ENCODE data around the gene STXBP3. TPM values are rescaled to one million over a fixed set of nuclear protein-coding genes. Genes with fewer than 3 reads are reported as not detected.
A peak's percentile ranks its signal among the peaks of the same experiment; 100 is the strongest.

STXBP3 gene
- total and polyA plus RNA-seq, 2 of the 4 experiments (the other 2 are of a cell fraction): 19.1 to 19.7 TPM

DNA sequence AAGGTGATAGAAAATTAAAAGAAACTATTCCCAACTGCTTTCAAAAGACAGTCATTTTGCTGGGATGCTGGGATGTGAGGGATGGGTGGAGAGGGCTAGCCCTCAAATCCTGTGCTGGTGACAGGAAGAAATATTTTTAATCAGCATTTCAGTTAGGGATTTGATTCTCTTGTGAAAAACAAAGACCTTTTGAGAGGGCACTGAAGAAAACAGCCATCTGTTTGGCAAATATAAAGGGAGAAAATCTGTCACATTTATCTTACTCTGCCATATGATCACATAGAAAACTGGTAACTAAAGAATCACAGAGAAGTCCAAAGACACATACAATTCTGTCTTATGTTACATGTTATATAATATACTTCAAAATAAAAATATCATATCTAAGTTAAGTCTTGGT lies 12.3 kb downstream of the STXBP3 start:
- H3K23ac ChIP-seq (ENCODE audit: low read depth, low read length): no peak overlapping the region
- ChIA-PET CTCF (no interaction called here), POLR2A (ENCODE audit: unreplicated experiment) (no interaction called here)
- no peak overlapping the region for H3K27ac ChIP-seq (ENCODE audit: insufficient read depth, low read length)
- no peak overlapping the region for H2BK120ac ChIP-seq (ENCODE audit: low read depth, low read length)
- H2BK20ac ChIP-seq (ENCODE audit: low read depth, low read length): no peak overlapping the region
- H2AFZ ChIP-seq (replicated peaks; ENCODE audit: low read length, poor library complexity): no peak overlapping the region
- H3K56ac ChIP-seq (ENCODE audit: extremely low read depth, insufficient read depth, low read length): no peak overlapping the region
- H3K14ac ChIP-seq (replicated peaks; ENCODE audit: low read depth, low read length): no peak overlapping the region
- in situ Hi-C loops (cut with MboI; ENCODE audit: low sequenced_read_pairs): no loop called here
- no peaks in the 10 kb centered on the region; the same call in 1 of the 2 replicates for H3K9me1 ChIP-seq (ENCODE audit: insufficient read depth, low read length)
- no peak overlapping the region for H4K91ac ChIP-seq (ENCODE audit: insufficient read depth, low read depth, low read length)
- H3K9me3 ChIP-seq (ENCODE audit: control insufficient read depth, insufficient read depth, low read length): no peaks in the 10 kb centered on the region
- no peak overlapping the region for H3K4ac ChIP-seq (ENCODE audit: low read depth, low read length)
- peak overlapping the region; percentile 69 for H2BK5ac ChIP-seq (ENCODE audit: low read depth, low read length, poor library complexity, severe bottlenecking)
- no peak overlapping the region for H4K8ac ChIP-seq (ENCODE audit: low read depth in 2 of 2, low read length in 2 of 2)
- H4K20me1 ChIP-seq (ENCODE audit: insufficient read depth, low read length): no peaks in the 10 kb centered on the region
- no peaks in the 10 kb centered on the region for H3K4me1 ChIP-seq (ENCODE audit: control insufficient read depth, insufficient read depth, low read length)
- no peak overlapping the region for H2BK15ac ChIP-seq (ENCODE audit: low read depth, low read length)
- DNase-seq (no peak), ATAC-seq (ENCODE audit: low read depth) (no peak)
- H3K79me1 ChIP-seq (ENCODE audit: low read depth in 1 of 2, low read length in 2 of 2): peaks cover 7 to 14% of the 10 kb centered on the region in 2 experiments; a peak in 3 of 4 replicates
- no peak overlapping the region for H4K5ac ChIP-seq (ENCODE audit: low read depth, low read length)
- peaks cover 23% of the 10 kb centered on the region for H3K36me3 ChIP-seq (ENCODE audit: control insufficient read depth, insufficient read depth, low read length)
- intact Hi-C loops (cut with micrococcal nuclease): no loop called here
- no peak overlapping the region for H3K4me3 ChIP-seq (ENCODE audit: insufficient read depth, low read depth, low read length)
- no peak overlapping the region for H3K4me2 ChIP-seq (ENCODE audit: low read depth, low read length)
- no peak overlapping the region for H2AK9ac ChIP-seq (replicated peaks; ENCODE audit: low read depth, low read length, poor library complexity)
- H3K9ac ChIP-seq (ENCODE audit: low read depth, low read length): no peak overlapping the region
- H2AK5ac ChIP-seq (ENCODE audit: low read depth, low read length): no peak overlapping the region
- BruUV-seq (replicated peaks): no TSS peak
- TF ChIP-seq MXI1 (IDR thresholded peaks at IDR 0.05; ENCODE audit: borderline replicate concordance, low read depth, low read length): no peak
- no peak for TF ChIP-seq RAD21 (IDR thresholded peaks at IDR 0.05; ENCODE audit: low read length)
- TF ChIP-seq, protein P1, sequence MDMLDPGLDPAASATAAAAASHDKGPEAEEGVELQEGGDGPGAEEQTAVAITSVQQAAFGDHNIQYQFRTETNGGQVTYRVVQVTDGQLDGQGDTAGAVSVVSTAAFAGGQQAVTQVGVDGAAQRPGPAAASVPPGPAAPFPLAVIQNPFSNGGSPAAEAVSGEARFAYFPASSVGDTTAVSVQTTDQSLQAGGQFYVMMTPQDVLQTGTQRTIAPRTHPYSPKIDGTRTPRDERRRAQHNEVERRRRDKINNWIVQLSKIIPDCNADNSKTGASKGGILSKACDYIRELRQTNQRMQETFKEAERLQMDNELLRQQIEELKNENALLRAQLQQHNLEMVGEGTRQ (IDR thresholded peaks at IDR 0.05; ENCODE audit: low read depth, low read length): no peak
- no peak for TF ChIP-seq CHD1 (IDR thresholded peaks at IDR 0.05; ENCODE audit: low read depth, low read length)
- TF ChIP-seq, protein P2, sequence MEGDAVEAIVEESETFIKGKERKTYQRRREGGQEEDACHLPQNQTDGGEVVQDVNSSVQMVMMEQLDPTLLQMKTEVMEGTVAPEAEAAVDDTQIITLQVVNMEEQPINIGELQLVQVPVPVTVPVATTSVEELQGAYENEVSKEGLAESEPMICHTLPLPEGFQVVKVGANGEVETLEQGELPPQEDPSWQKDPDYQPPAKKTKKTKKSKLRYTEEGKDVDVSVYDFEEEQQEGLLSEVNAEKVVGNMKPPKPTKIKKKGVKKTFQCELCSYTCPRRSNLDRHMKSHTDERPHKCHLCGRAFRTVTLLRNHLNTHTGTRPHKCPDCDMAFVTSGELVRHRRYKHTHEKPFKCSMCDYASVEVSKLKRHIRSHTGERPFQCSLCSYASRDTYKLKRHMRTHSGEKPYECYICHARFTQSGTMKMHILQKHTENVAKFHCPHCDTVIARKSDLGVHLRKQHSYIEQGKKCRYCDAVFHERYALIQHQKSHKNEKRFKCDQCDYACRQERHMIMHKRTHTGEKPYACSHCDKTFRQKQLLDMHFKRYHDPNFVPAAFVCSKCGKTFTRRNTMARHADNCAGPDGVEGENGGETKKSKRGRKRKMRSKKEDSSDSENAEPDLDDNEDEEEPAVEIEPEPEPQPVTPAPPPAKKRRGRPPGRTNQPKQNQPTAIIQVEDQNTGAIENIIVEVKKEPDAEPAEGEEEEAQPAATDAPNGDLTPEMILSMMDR (conservative IDR thresholded peaks at IDR 0.05; ENCODE audit: low read depth, low read length): no peak
- TF ChIP-seq SMC3 (IDR thresholded peaks at IDR 0.05; ENCODE audit: low read depth, low read length): no peak
- no peak for TF ChIP-seq RFX5 (IDR thresholded peaks at IDR 0.05; ENCODE audit: low read depth, low read length)
- TF ChIP-seq FOS (IDR thresholded peaks at IDR 0.05; ENCODE audit: low read depth, low read length): no peak
- dilution Hi-C loops (cut with HindIII; ENCODE audit: low sequenced_read_pairs, unreplicated experiment): no loop called here
- H3K18ac ChIP-seq (ENCODE audit: low read depth, low read length): no peak overlapping the region
- no peaks in the 10 kb centered on the region for H3K27me3 ChIP-seq (ENCODE audit: control insufficient read depth, insufficient read depth, low read length)

Data from IMR-90 (cell line).